ENCODE results near the gene TRAF1.

- TF ChIP-seq, protein P1, sequence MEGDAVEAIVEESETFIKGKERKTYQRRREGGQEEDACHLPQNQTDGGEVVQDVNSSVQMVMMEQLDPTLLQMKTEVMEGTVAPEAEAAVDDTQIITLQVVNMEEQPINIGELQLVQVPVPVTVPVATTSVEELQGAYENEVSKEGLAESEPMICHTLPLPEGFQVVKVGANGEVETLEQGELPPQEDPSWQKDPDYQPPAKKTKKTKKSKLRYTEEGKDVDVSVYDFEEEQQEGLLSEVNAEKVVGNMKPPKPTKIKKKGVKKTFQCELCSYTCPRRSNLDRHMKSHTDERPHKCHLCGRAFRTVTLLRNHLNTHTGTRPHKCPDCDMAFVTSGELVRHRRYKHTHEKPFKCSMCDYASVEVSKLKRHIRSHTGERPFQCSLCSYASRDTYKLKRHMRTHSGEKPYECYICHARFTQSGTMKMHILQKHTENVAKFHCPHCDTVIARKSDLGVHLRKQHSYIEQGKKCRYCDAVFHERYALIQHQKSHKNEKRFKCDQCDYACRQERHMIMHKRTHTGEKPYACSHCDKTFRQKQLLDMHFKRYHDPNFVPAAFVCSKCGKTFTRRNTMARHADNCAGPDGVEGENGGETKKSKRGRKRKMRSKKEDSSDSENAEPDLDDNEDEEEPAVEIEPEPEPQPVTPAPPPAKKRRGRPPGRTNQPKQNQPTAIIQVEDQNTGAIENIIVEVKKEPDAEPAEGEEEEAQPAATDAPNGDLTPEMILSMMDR (IDR thresholded peaks at IDR 0.05; ENCODE audit: low read depth, low read length) = no peak
- TF ChIP-seq EZH2phosphoT487 (IDR thresholded peaks at IDR 0.05; ENCODE audit: low read depth) = no peak
These were observed 24.6 kb downstream of the TRAF1 start for GRCh38 chr9:120901755-120902568.
